T-helper 9 cell (primary cell): Measurements from ENCODE around the gene SPON1.
"Not testable (repeated sequence)": the region's sequence is repeated elsewhere in the genome, so short reads cannot be mapped to it uniquely, and the experiment has no call there.

Experiments
- DNase-seq: peaks from one replicate; pipeline ENCODE4 v3.0.0-alpha.2; 2020

SPON1 gene

DNA sequence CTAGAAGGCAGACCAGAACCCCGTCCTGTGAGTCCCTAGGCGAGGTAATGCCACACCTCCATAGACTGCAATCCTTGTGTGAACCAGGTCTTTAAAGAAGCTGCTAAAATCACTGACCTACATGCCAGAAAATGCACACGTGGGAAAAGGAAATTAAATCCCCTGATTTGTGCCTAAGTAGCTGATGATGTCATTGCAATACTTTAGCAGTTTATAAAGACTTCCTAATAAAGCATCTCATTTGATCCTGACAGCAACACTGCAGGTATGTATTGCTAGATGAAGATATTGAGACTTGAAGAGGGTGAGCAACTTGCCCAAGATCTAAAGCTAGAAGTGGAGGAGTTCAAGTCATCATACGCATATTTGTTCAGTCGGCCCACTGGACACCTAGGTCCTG lies 289.2 kb downstream of the SPON1 start:
- DNase-seq = no peak

DNA sequence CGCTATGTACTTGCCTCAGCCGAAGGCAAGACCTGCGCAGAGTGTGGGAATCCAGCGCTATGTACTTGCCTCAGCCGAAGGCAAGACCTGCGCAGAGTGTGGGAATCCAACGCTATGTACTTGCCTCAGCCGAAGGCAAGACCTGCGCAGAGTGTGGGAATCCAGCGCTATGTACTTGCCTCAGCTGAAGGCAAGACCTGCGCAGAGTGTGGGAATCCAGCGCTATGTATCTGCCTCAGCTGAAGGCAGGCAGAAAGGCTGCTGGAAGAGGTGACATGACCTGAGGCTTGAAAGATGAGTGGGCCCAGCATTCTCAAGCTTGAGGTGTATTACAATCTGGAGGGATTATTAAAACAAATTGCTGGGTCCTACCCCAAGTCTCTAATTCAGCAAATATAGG lies 290.0 kb downstream of the SPON1 start:
- DNase-seq = not testable (repeated sequence)

DNA sequence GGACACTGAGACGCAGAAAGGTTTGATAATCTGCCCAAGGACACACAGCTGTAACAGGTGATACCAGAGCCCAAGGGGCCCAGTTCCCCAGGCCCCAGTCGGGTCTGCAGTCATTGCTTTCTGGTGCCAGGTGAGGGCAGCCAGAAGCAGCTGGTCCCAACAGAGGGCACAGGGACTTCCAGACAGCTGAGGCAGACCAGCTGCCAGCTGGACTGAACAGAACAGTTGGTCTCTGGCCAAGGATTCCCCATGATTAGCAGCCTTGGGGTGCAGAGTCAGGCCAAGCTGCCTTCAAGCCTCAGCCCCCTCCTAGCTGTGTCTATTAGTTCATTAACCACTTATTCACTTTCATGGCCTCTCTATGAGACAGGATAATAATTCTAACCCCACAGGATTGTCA lies 290.9 kb downstream of the SPON1 start:
- no peak for DNase-seq

DNA sequence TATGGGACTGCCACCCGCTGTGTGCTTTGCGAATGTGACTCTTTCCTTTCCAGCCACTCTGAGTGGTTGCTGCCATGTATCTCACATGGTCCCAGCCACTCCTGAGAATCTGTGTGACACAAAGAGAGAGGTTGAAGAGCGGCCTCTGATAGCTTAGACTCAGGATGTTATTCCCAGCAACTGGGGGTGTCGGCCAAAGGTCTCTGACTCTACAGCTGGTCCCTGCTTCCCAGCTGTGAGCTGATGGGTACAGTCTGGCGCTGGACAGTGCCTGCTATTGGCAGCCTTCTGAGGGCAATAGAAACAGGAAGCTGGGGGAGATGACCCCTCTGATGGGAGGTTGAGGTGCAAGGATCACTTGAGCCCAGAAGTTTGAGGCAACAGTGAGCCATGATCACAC lies 291.3 kb downstream of the SPON1 start:
- no peak for DNase-seq

DNA sequence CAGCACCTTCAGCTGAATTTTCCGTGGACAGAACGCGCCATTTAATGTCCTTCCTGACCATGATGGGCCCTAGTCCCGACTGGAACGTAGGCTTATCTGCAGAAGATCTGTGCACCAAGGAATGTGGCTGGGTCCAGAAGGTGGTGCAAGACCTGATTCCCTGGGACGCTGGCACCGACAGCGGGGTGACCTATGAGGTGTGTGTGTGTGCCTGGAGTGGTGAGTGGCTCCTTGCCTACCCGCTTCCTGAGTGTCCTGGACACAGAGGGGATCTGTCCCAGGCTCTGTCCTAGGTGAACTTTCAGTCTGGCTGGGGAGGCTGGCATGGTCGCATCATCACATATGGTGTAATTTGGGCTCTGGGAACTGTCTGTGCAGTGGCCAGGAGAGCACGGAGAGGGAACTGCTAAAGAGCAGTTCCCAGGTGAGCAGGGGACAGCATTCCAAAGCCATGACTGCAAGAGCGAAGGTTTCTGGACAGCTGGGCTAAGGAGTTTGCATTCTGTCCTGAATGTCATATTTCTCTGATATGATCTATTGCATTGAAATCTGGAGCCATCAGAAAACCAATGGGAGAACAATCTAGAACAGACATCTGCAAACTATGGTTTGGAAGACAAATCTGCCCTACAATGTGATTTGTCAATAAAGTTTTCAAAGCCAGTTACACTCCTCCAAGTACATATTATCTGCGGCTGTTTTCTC lies 292.2 kb downstream of the SPON1 start:
- no peak for DNase-seq

DNA sequence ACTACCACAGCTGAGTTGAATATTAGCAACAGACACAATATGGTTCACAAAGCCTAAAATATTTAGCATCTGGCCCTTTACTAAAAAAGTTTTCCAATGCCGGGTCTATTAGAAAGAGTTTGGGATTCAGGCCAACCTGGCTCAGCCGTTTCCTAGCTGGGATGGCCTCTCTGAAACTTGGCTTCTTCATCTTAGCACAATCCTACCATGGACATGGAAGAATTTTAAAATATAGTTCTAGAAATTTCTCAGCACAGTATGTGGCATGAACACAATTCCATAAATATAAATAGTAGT lies 292.7 kb downstream of the SPON1 start:
- no peak for DNase-seq

DNA sequence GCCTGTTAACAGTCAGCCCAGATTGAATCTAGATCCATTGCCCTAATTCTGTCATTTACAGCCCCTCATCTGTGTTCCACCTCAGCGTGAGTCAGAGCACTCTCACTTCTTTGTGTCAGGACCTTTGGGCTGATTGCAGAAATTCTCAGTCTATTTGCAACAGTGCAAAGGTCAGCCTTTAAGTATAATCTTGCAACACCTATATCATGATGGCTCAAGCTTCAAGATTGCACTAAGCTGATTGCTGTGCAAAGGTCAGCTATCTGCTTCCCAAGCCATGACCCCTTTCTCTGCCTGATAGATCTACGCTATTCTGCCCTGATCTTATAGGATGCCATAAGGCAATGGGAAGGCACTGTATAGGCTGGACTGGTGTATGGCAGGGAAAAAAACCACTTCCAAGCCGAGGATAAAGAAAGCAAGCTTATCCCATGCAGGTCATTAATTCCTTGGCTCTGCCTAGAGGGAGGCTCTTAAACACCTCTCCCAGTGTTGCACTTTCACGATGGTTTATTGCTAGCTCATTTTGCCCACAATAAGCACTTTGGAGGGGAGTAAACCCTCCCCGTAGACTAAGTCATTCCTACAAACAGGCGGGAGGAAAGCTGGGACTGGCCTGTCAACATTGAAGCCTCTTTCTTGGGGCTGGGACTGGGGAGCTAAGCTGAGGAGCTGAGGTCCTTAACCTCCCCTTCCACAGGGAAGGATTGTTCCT lies 295.9 kb downstream of the SPON1 start:
- no peak for DNase-seq

DNA sequence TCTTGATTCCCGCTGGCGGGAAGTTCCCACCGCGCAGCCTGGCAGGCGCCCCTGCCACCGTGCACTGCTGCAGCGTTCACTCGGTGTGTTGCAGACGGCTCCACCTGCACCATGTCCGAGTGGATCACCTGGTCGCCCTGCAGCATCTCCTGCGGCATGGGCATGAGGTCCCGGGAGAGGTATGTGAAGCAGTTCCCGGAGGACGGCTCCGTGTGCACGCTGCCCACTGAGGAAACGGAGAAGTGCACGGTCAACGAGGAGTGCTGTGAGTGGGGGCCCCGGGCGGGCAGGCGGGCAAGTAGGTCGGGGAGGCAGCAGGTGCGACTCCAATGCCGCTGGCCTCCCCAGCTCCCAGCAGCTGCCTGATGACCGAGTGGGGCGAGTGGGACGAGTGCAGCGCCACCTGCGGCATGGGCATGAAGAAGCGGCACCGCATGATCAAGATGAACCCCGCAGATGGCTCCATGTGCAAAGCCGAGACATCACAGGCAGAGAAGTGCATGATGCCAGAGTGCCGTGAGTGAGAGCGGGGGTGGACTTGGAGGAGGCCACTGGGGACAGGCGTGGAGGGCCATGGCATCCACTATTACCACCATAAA lies 296.8 kb downstream of the SPON1 start:
- DNase-seq = no peak

DNA sequence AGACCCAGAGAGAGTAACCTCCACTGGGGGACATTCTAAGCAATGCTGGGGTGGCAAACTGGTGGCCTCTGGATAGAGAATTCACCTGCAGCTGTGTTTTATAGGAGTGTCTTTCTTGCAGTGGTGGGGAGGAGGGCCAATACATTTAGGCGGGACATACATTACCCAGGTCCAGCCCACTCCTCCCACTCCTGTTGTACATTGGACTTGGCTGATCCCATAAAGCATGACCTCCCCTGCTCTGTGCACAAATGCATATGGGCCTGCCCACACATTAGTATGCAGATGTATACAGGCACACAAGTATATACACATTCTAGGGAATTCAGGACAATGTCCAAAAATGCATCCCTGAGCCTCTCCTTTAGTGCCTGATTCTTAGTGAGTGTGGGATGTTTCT lies 297.4 kb downstream of the SPON1 start:
- no peak for DNase-seq

DNA sequence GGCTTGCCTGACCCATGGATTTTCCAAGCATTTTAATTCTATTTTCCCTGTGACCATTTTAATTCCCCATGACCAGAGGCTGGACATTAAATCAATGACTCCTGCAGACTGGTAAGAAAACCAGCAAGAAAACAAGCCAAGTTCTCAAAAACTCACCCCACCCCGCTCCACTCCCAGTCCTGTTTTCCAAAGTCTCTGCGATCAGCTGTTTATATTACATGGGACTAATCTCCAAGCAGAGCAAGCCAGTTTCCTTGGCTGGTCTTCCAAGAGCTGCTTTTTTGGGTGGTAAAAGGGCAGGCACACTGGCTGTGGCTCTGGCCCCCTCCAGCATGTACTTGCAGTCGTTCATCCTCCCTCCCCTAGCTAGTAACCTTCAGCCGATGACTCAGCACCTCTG lies 298.5 kb downstream of the SPON1 start:
- no peak for DNase-seq

DNA sequence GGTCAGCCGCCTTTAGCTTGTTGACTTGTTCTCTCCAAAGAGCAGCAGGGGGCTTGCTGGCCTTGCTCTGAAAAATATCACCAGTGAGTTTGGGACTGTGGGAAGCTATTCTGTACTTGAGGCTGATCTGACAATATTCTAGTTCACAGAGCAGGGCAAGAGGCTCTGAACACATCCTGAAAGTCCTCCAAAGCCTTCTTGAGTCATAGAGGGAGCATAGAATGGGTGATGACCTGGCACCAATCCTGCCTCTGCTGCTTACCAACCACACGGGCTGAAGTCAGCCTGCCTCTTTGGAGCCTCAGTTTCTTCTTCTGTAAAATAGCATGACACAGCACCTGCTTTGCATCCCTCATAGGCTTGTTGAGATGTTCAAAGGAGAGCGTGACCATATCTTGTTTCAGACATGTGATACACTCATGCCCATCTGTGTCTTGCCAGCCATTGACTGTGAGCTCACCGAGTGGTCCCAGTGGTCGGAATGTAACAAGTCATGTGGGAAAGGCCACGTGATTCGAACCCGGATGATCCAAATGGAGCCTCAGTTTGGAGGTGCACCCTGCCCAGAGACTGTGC lies 299.8 kb downstream of the SPON1 start:
- no peak for DNase-seq

DNA sequence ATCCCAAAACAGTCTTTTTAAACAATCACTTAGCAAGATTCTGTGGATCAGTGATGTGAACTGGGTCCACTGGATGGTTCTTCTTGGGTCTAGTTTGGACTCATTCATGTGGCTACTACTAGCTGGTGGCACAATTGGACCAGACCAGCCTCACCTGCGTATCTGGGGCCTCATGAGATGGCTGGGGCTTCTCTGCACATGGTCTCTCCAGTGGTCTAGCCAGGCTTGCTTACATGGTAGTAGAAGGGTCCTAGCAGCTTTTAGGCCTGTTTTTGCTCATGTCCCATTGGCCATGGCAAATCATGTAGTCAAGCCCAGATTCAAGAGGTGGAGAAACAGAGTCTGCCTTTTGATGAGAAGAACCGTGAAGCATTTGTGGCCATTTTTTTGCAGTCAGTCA lies 302.4 kb downstream of the SPON1 start:
- no peak for DNase-seq

DNA sequence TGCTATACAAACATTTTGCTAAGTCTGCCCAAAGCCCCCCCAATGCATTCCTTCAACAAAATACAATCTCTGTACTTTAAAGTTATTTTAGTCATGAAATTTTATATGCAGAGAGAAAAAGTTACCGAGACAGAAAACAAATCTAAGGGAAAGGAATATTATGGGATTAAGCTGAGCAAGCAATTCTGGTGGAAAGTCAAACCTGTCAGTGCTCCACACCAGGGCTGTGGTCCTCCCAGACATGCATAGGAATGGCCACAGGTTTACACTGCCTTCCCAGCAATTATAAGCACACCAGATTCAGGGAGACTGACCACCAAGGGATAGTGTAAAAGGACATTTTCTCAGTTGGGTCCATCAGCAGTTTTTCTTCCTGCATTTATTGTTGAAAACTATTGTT lies 304.1 kb downstream of the SPON1 start:
- no peak for DNase-seq

DNA sequence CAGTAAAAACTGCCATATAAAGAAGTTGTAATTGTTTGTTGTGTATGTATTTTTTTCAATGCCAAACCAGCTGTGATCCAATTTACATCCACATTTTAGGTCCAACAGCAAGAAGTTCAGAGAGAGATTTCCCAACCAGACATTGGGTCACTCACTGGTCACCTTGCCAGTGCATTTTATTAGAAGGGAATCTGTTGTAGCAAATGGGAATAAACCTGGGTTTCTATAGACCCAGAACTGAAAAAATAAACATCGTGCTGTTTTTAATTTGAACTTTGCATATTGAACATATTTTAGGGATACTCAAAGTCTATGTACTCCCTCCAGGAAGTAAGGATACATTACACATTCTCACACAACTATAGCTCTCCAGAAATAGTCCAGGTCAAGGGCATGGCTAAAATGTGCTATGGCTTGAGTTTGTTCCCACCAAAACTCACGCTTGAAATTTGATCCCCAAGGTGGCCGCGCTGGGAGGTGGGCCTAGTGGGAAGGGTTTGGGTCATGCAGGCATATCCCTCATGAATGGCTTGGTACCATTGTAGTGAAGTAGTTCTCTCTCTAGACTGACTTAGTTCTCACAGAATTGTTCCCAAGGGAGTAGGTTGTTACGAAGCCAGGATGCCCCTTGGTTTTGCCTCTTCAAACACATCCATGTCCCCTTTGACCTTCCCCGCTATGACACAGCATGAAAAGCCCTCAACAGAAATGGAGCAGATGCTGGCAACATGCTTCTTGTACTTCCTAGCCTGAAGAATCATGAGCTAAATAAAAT lies 305.5 kb downstream of the SPON1 start:
- DNase-seq = no peak

DNA sequence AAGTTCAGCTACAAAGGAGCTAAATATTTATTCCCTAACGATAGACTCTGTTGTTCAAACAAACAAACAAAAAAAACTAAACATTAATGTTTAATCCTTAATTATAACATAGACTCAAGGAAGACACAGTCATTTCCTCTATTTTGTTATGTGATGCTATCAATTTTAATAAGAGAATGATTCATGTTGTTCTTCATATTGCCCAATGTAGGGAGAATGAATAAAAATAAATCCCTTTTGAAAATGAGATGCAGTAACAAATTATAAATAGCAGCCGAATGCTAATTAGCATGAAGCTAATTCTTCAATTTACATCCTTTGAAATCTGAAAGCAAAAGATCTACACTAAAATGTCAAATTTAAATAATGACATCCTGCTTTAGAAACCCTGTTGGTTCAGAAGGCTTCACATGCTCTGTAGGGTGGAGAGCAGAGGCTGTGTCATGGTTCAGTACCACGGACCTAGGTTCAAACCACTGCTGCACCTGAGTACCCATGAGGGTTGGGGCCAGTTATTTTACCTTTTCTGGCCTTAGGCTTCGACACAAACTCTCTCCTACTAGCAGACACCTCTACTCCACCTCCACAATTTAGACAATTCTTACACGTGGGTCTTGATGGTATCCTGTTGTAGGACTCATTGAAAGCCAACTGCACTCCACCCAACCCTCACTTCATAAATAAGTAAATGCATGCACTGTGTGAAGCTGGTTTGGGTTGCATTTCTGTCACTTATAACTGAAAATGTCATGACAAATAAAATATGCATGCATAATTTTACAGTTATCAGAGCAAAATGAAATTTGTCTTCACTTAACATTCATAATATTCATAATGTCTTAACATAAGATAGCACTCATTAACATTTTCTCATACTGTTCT lies 307.4 kb downstream of the SPON1 start:
- DNase-seq = no peak

DNA sequence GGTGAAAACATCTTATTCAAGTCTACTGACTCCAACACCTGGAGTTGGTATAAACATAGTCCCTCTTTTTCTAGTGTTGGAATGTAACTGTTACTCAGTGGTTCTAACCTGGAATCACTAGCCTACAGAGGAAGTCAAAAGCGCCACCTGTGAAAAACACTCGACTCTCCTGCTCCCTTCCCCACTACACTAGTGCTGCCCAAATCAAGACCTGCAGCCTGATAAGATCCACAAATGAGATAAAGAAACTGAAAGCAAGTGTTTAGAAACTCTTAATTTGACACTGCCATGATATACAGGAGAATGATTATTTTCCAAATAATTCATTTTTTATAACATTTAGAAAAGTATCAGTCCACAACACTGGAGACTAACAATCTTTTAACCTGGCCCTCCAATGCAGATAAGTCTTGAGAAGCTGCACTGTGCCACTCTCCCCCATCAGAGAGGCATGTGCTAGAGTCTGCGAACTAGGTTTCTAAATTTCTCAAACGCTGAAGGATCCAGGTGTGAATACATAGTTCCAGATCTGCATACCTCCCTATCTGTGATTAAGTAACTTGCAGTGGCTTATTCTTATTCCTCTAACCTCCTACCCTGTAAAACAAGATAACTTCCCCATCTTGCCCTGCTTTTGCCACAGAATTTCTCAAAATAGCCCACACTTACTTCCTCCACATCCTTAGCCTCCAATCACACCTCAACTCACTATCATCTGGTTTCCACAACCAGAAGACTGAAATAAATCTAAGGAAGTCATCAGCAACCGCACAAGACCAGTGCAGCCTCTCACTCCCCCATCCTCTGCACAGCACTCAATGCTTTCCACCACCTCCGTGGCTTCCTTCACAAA lies 308.4 kb downstream of the SPON1 start:
- no peak for DNase-seq

DNA sequence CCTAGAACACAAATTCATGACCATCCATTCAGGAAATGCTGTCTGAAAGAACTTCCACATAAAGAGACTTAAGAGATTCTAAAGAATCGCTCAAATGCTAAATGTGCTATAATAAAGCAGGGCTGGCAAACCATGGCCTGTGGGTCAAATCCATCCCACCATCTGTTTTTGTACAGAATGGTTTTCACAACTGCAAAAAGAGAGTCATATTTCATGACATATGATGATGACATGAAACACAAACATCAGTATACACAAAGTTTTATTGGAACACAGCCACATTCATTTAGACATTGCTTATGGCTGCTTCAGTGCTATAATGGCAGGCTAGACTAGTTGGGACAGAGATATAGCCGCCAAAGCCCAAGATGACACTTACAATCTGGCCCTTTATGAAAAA lies 311.4 kb downstream of the SPON1 start:
- DNase-seq = no peak

DNA sequence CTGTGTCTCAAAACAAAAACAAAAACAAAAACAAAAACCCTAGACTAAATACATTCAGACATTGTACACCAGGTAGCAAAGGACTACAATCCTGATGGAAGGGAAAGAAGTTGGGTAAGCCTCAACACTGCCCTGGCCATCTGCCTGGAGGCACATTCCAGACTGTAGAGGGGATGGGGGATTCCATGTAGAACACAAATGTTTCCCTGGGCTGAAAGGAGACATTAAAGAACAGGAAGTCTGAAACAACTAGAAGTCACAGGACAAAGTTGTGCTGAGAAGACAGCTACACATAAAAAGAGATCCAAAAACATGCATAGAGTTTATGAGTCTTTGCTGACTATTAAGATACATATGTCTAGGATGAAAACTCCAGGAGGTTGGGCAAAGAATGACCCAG lies 312.6 kb downstream of the SPON1 start:
- no peak for DNase-seq

DNA sequence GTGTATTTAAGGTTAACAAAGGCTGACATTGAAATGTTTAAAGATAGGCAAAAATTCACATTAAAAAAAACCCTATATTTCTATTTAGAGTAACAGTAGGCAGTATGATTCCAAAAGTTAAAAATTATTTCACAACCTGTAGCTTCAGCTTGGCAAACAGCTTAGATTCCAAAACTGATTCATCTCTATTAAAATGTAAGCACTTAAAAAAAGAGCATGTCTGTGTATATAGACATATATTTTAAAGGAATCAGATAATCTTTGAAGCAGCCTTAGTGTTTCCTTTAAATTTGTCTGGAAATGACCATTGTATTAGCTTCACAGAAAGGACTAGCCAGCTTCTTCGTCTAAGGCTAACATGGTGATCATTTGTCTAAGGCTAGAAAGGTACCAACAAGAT lies 316.3 kb downstream of the SPON1 start:
- not testable (repeated sequence) for DNase-seq

DNA sequence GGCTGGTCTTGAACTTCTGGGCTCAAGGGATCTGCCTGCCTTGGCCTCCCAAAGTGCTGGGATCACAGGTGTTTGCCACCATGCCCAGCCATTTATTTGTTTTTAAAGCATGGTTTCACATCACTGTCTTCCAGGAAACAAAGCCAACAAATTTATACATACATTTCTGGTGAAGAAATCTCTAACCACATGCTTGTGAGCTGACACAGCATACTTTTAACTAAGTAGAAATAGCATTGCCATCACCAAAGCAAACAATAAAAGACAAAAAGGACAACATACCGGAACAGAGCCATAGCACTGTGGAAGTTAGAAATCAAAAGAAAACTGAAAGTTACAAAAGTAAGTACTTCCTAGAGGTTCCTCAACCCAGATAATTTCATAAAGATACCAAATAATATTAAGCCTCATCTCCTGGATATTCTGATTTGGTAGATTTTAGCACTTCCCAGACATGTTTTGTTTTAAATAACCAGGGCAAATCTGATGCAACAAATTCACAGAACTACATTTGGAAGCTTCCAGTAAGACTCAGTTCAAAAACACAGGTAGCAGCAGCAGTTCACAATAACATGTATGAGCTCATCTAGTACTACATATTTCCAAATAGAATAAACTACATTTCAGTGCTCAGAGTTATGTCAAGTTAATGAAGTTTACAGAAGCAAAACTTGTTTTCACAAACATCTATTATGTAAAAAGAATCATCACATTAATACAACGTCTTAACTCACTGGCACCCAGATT lies 325.8 kb downstream of the SPON1 start:
- DNase-seq = no peak

DNA sequence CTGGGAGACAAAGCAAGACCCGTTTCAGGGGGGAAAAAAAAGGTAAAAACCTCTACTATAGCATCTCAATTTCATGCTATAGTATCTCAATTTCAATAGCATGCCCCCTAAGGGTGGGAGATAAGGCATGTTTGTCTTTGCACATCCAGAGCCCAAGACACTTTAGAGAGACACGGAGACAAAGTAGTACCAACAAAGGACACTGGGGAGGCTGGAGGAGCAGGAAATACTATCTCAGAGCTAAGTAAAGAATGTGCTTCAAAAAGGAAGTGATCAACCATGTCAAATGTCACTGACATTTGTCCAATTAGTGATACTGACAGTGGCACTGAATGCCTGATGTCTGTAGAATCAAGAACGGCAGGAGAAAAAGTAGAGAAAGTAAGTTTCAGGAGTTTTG lies 327.9 kb downstream of the SPON1 start:
- no peak for DNase-seq
